Nephron (organoid): ENCODE results near the gene HDAC4.

Experiments used
- H3K27ac Mint-ChIP-seq, 3 experiments: 2 replicates each; pipeline ENCODE4 v1.8.0; 2020; ENCODE audit warnings: mixed read lengths in 3 of 3, mild to moderate bottlenecking in 2 of 3, moderate library complexity in 1 of 3
- H3K27me3 Mint-ChIP-seq: 2 replicates; pipeline ENCODE4 v1.8.0; 2021; ENCODE audit warnings: low read depth, mild to moderate bottlenecking, moderate library complexity, mixed read lengths
- H3K36me3 Mint-ChIP-seq: 2 replicates; pipeline ENCODE4 v1.8.0; 2020; ENCODE audit warnings: low read depth, mixed read lengths
- H3K4me1 Mint-ChIP-seq: 2 replicates; pipeline ENCODE4 v1.8.0; 2020; ENCODE audit warnings: mixed read lengths
- H3K4me3 Mint-ChIP-seq, 3 experiments: 2 replicates each; pipeline ENCODE4 v1.8.0; 2020; ENCODE audit warnings: mild to moderate bottlenecking in 3 of 3, mixed read lengths in 3 of 3, moderate library complexity in 2 of 3
- H3K9me3 Mint-ChIP-seq: 2 replicates; pipeline ENCODE4 v1.8.0; 2020; ENCODE audit warnings: mixed read lengths
- TF ChIP-seq, protein P1 (sequence below), 3 experiments: fragments of 200-600 bp; sonication (generic); IDR thresholded peaks; one replicate each; pipeline ENCODE4 v1.5.0; 2021; ENCODE audit warnings: antibody characterized with exemption in 3 of 3; ENCODE audit not compliant: unreplicated experiment in 3 of 3

HDAC4 gene

DNA sequence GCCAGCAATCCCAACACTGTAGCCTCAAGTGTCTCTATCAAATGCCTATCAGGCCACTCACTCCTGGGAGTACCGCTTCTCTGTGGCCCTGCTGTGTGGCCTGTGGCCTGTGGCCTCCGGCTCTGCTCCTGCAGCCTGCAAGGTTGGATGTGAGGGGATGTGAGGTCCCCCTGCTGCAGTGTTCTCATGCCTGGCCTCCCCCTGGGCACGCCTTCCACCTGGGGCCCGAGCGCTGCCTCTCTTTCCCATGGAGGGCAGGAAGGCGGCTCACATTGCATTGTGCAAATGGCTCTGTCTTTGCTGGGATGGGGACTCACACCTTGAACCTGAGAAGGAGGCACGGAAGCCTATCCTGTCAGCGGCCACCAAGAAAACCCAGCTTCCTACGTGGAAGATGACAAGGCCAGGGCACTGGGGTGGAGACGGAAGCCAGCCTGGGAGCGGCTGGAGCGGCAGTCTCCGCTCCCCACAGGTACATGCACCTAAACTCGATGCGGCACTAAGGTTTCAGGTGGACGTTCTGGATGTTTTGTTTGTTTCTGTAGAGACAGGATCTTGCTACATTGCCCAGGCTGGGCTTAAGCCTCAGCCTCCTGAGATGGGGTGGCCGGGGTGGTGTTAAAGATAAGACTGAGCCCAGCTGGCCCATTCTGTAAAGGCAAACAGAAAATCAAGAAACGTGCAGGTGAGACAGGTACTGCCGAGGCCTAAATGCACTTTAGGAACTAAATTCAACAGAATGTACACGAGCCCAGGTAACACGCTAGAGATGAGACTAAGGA is 140.1 kb downstream of the HDAC4 start:
- H3K9me3 Mint-ChIP-seq: peaks cover 19% of the 10 kb centered on the region
- H3K27ac Mint-ChIP-seq: peak overlapping the region in 1 of 3 experiments; percentile 62
- peaks cover 50% of the 10 kb centered on the region for H3K4me1 Mint-ChIP-seq
- no peak overlapping the region for H3K4me3 Mint-ChIP-seq
- H3K36me3 Mint-ChIP-seq: peaks cover 18% of the 10 kb centered on the region
- TF ChIP-seq, protein P1, sequence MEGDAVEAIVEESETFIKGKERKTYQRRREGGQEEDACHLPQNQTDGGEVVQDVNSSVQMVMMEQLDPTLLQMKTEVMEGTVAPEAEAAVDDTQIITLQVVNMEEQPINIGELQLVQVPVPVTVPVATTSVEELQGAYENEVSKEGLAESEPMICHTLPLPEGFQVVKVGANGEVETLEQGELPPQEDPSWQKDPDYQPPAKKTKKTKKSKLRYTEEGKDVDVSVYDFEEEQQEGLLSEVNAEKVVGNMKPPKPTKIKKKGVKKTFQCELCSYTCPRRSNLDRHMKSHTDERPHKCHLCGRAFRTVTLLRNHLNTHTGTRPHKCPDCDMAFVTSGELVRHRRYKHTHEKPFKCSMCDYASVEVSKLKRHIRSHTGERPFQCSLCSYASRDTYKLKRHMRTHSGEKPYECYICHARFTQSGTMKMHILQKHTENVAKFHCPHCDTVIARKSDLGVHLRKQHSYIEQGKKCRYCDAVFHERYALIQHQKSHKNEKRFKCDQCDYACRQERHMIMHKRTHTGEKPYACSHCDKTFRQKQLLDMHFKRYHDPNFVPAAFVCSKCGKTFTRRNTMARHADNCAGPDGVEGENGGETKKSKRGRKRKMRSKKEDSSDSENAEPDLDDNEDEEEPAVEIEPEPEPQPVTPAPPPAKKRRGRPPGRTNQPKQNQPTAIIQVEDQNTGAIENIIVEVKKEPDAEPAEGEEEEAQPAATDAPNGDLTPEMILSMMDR (IDR thresholded peaks at IDR 0.05; ENCODE audit: unreplicated experiment in 3 of 3): no peak
- no peaks in the 10 kb centered on the region for H3K27me3 Mint-ChIP-seq

GRCh38 chr2:239259603-239260298 is 141.1 kb downstream of the HDAC4 start:
- peaks cover 47% of the 10 kb centered on the region for H3K4me1 Mint-ChIP-seq
- H3K36me3 Mint-ChIP-seq: peaks cover 18% of the 10 kb centered on the region
- peak overlapping the region; percentile 23 to 62 (median 62) for H3K27ac Mint-ChIP-seq
- TF ChIP-seq, protein P1 (IDR thresholded peaks at IDR 0.05; ENCODE audit: unreplicated experiment in 3 of 3): no peak
- H3K4me3 Mint-ChIP-seq: no peak overlapping the region
- H3K27me3 Mint-ChIP-seq: no peaks in the 10 kb centered on the region
- peaks cover 19% of the 10 kb centered on the region for H3K9me3 Mint-ChIP-seq

DNA sequence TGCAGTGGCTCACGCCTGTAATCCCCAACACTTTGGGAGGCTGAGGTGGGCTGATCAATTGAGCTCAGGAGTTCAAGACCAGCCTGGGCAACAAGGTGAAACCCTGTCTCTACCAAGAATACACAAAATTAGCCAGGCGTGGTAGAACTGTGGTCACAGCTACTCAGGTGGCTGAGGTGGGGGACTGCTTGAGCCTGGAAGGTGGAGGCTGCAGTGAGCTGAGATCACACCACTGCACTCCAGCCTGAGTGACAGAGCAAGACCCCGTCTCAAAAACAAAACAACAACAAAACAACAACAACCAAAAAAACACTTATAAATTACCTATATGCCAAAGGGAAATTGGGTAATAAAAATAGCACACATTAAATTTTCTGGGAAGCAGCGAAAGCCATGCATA is 141.6 kb downstream of the HDAC4 start:
- Mint-ChIP-seq H3K4me1 (peaks cover 46% of the 10 kb centered on the region), H3K4me3 (no peak overlapping the region), H3K27ac (peak overlapping the region in 2 of 3 experiments; percentile 23 to 62), H3K27me3 (no peaks in the 10 kb centered on the region), H3K36me3 (peaks cover 18% of the 10 kb centered on the region), H3K9me3 (peaks cover 19% of the 10 kb centered on the region)
- TF ChIP-seq, protein P1 (IDR thresholded peaks at IDR 0.05; ENCODE audit: unreplicated experiment in 3 of 3): no peak

DNA sequence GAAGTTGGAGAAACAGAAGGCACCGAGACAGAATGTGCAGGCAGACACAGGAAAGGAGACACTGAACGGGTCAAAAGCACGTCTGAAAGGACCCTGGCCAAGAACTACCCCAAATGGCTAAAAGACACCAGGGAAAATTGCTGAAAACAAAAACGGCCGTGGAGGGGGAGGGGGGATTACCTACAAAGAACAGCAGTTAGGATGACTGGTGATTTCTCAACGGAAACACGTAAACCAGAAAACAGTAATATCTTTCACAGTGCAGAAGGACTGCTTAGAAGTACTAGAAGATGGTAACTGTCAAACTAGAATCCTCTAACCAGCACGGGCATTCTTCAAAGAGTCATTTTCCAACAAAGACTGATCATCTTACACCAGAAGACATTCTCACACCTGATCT is 142.6 kb downstream of the HDAC4 start:
- Mint-ChIP-seq H3K4me3 (no peak overlapping the region), H3K9me3 (peaks cover 19% of the 10 kb centered on the region), H3K4me1 (peaks cover 48% of the 10 kb centered on the region), H3K27ac (no peak overlapping the region), H3K27me3 (no peaks in the 10 kb centered on the region), H3K36me3 (peaks cover 18% of the 10 kb centered on the region)
- TF ChIP-seq, protein P1 (IDR thresholded peaks at IDR 0.05; ENCODE audit: unreplicated experiment in 3 of 3): no peak

- TF ChIP-seq, protein P1 (IDR thresholded peaks at IDR 0.05; ENCODE audit: unreplicated experiment in 3 of 3): no peak
- H3K27ac Mint-ChIP-seq: peak overlapping the region in 1 of 3 experiments; percentile 60
- H3K4me1 Mint-ChIP-seq: peaks cover 49% of the 10 kb centered on the region
- no peaks in the 10 kb centered on the region for H3K27me3 Mint-ChIP-seq
- peaks cover 18% of the 10 kb centered on the region for H3K36me3 Mint-ChIP-seq
- H3K4me3 Mint-ChIP-seq: no peak overlapping the region
- H3K9me3 Mint-ChIP-seq: peaks cover 19% of the 10 kb centered on the region
These were observed 143.3 kb downstream of the HDAC4 start for GRCh38 chr2:239257511-239257937.
